ENCODE results near the gene YBX3. TPM values are rescaled to one million over a fixed set of nuclear protein-coding genes. Genes with fewer than 3 reads are reported as not detected.

YBX3 gene
- total RNA-seq, 2 experiments from 2014 or later = 38.4 to 46.4 TPM

DNA sequence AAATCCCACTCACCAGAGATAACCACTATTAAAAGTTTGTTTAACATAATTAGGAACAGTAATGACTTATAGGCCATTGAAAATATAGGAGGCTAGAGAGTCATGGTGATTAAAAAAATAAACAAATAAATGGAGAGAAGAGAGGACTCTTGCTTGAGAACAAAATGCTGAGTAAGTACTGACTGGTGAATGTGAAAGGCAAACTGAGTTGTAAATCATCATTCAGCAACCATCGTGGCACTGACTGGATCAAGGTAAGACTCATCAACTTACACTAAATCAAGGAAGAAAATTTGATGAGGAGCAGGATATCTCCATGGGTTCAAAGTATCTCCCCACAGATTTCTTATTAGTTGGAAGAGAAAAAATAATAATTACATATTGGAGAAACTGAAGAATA, 14.1 kb upstream of the YBX3 start:
- no peaks in the 10 kb centered on the region for H3K9me3 Mint-ChIP-seq
- ChIA-PET POLR2A (no interaction called here), CTCF (no interaction called here)
- peaks cover 17% of the 10 kb centered on the region for H3K27me3 Mint-ChIP-seq
- no peaks in the 10 kb centered on the region for H3K4me1 Mint-ChIP-seq
- no peak for DNase-seq
- no peaks in the 10 kb centered on the region for H3K36me3 Mint-ChIP-seq (ENCODE audit: low read depth)
- no peak overlapping the region for H3K27ac Mint-ChIP-seq
- H3K4me3 Mint-ChIP-seq = no peak overlapping the region

- Mint-ChIP-seq H3K27me3 (peaks cover 21% of the 10 kb centered on the region), H3K36me3 (ENCODE audit: low read depth) (no peaks in the 10 kb centered on the region), H3K4me1 (no peaks in the 10 kb centered on the region), H3K9me3 (no peaks in the 10 kb centered on the region), H3K27ac (no peak overlapping the region), H3K4me3 (no peak overlapping the region)
- CTCF ChIA-PET = no interaction called here
- DNase-seq = no peak
- POLR2A ChIA-PET = no interaction called here
These were observed 13.3 kb upstream of the YBX3 start for GRCh38 chr12:10736463-10736862.

DNA sequence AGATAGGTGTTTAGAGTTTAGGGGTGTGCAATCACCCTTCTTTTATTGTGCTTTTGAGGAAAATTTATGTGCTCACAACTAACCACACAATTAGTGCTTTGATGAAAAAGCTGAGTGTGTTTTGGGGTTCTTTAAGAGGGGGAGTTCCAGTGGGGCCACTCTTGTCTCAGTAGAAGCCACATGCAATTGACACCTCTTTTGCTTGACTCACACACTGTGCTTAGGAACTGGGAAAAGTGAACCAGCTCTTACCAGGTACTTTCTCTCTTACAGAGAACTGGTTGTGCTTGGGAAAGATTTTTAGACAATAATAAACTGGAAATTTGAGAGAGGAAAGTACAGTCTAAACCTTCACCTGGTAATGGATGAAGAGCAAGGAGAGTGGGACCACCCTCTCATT, 12.3 kb upstream of the YBX3 start:
- H3K9me3 Mint-ChIP-seq = no peaks in the 10 kb centered on the region

GRCh38 chr12:10732549-10732948, 9.4 kb upstream of the YBX3 start:
- Mint-ChIP-seq H3K27me3 (peaks cover 36% of the 10 kb centered on the region), H3K9me3 (no peaks in the 10 kb centered on the region), H3K27ac (no peak overlapping the region), H3K36me3 (ENCODE audit: low read depth) (no peaks in the 10 kb centered on the region), H3K4me1 (no peaks in the 10 kb centered on the region), H3K4me3 (no peak overlapping the region)
- ChIA-PET POLR2A (no interaction called here), CTCF (interaction anchor here (0.7 to 2.2 kb wide), 2 partner anchors 17 to 66 kb away, joined by 3 to 6 read pairs; no protein-coding TSS in a partner anchor)
- no peak for DNase-seq

More for the DNA sequence above, 12.3 kb upstream of the YBX3 start:
- Mint-ChIP-seq H3K4me3 (no peak overlapping the region), H3K4me1 (no peaks in the 10 kb centered on the region), H3K27ac (no peak overlapping the region), H3K36me3 (ENCODE audit: low read depth) (no peaks in the 10 kb centered on the region), H3K27me3 (peaks cover 23% of the 10 kb centered on the region)
- ChIA-PET CTCF (no interaction called here), POLR2A (no interaction called here)
- no peak for DNase-seq

GRCh38 chr12:10732066-10732465, 8.9 kb upstream of the YBX3 start:
- H3K36me3 Mint-ChIP-seq (ENCODE audit: low read depth) = no peaks in the 10 kb centered on the region
- no peak for DNase-seq
- ChIA-PET CTCF (interaction anchor here (1.0 to 2.2 kb wide), 3 partner anchors 17 to 33 kb away, joined by 3 to 6 read pairs (median 3); no protein-coding TSS in a partner anchor), POLR2A (no interaction called here)
- H3K4me3 Mint-ChIP-seq = no peak overlapping the region
- no peaks in the 10 kb centered on the region for H3K9me3 Mint-ChIP-seq
- H3K4me1 Mint-ChIP-seq = no peaks in the 10 kb centered on the region
- H3K27me3 Mint-ChIP-seq = peaks cover 38% of the 10 kb centered on the region
- no peak overlapping the region for H3K27ac Mint-ChIP-seq

DNA sequence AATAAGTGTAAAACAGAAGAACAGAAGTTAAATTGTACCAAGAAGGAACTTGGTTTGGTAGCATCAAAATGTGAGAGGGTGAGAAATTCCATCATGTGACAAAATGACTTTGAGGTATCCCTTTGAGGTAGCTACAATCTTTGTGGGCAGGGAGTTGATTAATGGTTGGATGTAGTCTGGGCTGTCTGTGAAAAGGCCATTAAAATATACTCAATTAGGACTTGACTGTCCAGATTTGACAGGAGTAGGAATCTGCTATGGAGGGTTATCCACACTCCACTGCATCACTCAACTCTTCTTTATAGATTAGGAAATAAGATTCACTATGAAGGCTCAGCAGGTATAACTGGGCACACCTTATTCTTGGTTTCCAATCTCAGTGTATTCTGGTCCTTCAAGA, 7.4 kb upstream of the YBX3 start:
- peaks cover 49% of the 10 kb centered on the region for H3K27me3 Mint-ChIP-seq
- H3K36me3 Mint-ChIP-seq (ENCODE audit: low read depth) = no peaks in the 10 kb centered on the region
- ChIA-PET POLR2A (no interaction called here), CTCF (no interaction called here)
- H3K4me1 Mint-ChIP-seq = no peaks in the 10 kb centered on the region
- no peaks in the 10 kb centered on the region for H3K9me3 Mint-ChIP-seq
- DNase-seq = no peak
- H3K27ac Mint-ChIP-seq = no peak overlapping the region
- H3K4me3 Mint-ChIP-seq = no peak overlapping the region

GRCh38 chr12:10728091-10728490, 5.0 kb upstream of the YBX3 start:
- no peak for DNase-seq
- Mint-ChIP-seq H3K4me1 (peaks cover 9% of the 10 kb centered on the region), H3K36me3 (ENCODE audit: low read depth) (no peaks in the 10 kb centered on the region), H3K27me3 (peaks cover 65% of the 10 kb centered on the region), H3K4me3 (no peak overlapping the region), H3K9me3 (no peaks in the 10 kb centered on the region), H3K27ac (no peak overlapping the region)
- POLR2A ChIA-PET = no interaction called here
- CTCF ChIA-PET = interaction anchor here (1.7 kb wide), 1 partner anchor 10 kb away, joined by 4 read pairs; no protein-coding TSS in a partner anchor

DNA sequence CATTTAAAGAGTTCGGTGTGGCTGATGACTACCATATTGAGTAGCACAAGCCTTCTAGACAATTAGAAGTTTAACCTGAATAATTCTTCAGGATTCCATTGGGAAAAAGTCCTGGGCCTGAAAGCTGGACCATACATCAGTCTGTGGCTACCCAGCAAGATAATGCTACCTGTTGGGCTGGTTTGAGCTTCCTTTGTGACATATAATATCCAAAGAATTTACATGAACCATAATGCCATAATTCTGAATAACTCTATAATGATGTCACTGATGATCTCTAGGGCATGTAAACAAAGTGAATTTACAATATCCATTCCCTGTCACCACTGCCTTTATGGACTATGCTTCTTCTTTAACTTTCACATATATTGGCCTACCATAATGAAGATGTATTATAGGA, 3.8 kb upstream of the YBX3 start:
- POLR2A ChIA-PET = no interaction called here
- Mint-ChIP-seq H3K36me3 (ENCODE audit: low read depth) (no peaks in the 10 kb centered on the region), H3K9me3 (no peaks in the 10 kb centered on the region), H3K27me3 (peaks cover 65% of the 10 kb centered on the region), H3K4me3 (no peak overlapping the region), H3K27ac (no peak overlapping the region), H3K4me1 (peaks cover 14% of the 10 kb centered on the region)
- CTCF ChIA-PET = interaction anchor here (1.7 kb wide), 1 partner anchor 9 kb away, joined by 4 read pairs; no protein-coding TSS in a partner anchor
- no peak for DNase-seq

DNA sequence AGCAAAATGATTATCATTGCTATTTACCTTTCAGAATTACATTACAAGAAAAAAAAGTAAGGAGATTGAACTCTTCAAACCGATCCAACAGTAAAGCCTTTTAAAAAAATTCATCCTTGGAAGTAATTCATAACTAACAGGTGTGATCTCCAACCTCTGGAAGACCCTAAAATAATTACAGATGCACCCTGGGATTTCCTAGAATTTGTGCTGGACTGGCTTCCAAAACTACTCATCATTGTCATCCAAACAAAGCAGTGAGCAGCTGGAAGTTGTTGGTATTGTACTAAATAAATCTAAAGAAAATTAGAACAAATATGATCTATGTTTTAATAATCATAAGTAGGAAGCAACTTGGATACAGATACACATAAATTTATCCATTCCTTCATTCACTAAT, 1.9 kb upstream of the YBX3 start:
- Mint-ChIP-seq H3K4me1 (peaks cover 29% of the 10 kb centered on the region), H3K27ac (no peak overlapping the region), H3K4me3 (no peak overlapping the region), H3K27me3 (peaks cover 59% of the 10 kb centered on the region), H3K36me3 (ENCODE audit: low read depth) (no peaks in the 10 kb centered on the region), H3K9me3 (no peaks in the 10 kb centered on the region)
- ChIA-PET POLR2A (no interaction called here), CTCF (interaction anchor here (1.6 kb wide), 1 partner anchor 114 kb away, joined by 3 read pairs; no protein-coding TSS in a partner anchor)
- no peak for DNase-seq

DNA sequence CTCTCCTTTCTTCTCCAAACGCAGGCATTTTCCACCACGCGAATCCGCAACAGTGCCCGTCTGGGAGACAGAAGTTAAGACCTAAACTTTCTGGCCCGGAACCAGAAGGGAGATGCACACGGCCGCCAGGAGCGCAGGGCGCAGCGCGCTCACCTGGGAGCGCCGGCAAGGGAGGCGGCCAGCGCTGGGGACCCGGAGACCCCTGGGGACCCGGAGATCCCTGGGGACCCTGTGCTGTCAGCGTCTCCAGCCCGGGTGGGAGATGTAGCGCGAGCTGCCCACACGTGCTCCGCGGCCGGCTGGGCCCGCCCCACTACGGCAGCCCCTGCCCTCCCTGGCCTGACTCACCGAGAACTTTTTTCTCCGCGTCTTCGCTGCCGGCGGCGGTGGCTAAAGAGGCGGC, 620 bp downstream of the YBX3 start:
- H3K36me3 Mint-ChIP-seq (ENCODE audit: low read depth) = no peaks in the 10 kb centered on the region
- peaks cover 29% of the 10 kb centered on the region for H3K4me1 Mint-ChIP-seq
- peak; percentile 42 for DNase-seq
- no peaks in the 10 kb centered on the region for H3K9me3 Mint-ChIP-seq
- H3K27ac Mint-ChIP-seq = peak overlapping the region; percentile 69
- ChIA-PET POLR2A (interaction anchor here (0.6 to 2.8 kb wide), 2 partner anchors 83 to 109 kb away, joined by 3 to 10 read pairs; partner anchors contain the start of gene MAGOHB), CTCF (no interaction called here)
- H3K4me3 Mint-ChIP-seq = peak overlapping the region; percentile 86
- peaks cover 50% of the 10 kb centered on the region for H3K27me3 Mint-ChIP-seq

DNA sequence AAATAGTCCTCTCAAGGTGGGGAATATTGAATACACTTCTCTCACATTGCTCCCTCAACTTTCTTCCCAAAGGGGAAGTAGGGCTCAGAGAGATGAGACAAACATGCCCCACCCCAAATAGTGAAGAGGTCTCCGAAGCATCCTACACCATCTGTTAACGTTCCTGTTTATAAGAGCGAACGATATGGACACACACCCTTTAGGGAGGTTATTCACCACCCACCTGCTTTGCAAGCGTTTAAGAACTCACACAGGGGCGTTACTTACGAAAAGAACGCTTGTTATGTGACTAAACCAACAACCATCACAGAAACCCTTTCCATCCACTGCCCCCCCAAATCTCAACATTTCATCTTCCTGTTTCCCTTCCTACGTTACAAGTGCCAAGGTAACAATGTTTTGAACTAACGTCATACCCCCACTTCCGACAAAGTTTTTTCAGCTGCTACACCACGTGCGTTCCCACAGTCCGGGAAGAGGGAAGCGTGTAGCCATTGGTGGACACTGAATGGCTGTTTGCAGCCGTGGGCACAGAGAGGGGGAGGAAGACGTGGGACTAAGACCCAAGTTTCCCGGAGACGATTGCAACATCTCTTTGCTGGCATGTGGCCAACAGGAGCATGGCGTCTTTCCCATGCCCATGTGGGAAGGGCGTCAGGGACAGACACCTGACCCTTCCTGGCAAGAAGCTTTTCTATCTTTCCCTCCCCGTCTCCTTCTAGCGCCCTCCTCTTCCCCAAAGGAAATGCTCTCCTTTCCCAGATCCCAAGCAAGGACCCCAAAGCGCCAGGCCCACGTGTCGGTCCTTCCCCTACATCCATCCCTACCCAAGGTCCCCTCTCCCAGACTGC, 1.2 kb downstream of the YBX3 start:
- Mint-ChIP-seq H3K4me1 (peaks cover 29% of the 10 kb centered on the region), H3K9me3 (no peaks in the 10 kb centered on the region), H3K36me3 (ENCODE audit: low read depth) (no peaks in the 10 kb centered on the region), H3K4me3 (peak overlapping the region; percentile 86), H3K27ac (peak overlapping the region; percentile 69), H3K27me3 (peaks cover 44% of the 10 kb centered on the region)
- ChIA-PET POLR2A (interaction anchor here (0.6 to 2.8 kb wide), 2 partner anchors 84 to 108 kb away, joined by 3 to 10 read pairs; partner anchors contain the start of gene MAGOHB), CTCF (no interaction called here)
- peak; percentile 46 for DNase-seq

GRCh38 chr12:10720974-10721650, 2.0 kb downstream of the YBX3 start:
- H3K4me3 Mint-ChIP-seq = peak overlapping the region; percentile 86
- POLR2A ChIA-PET = interaction anchor here (2.8 kb wide), 1 partner anchor 108 kb away, joined by 10 read pairs; the partner anchor contains the start of gene MAGOHB
- CTCF ChIA-PET = no interaction called here
- H3K9me3 Mint-ChIP-seq = no peaks in the 10 kb centered on the region
- H3K27me3 Mint-ChIP-seq = peaks cover 39% of the 10 kb centered on the region
- H3K27ac Mint-ChIP-seq = no peak overlapping the region
- no peak for DNase-seq
- peaks cover 29% of the 10 kb centered on the region for H3K4me1 Mint-ChIP-seq
- H3K36me3 Mint-ChIP-seq (ENCODE audit: low read depth) = no peaks in the 10 kb centered on the region

DNA sequence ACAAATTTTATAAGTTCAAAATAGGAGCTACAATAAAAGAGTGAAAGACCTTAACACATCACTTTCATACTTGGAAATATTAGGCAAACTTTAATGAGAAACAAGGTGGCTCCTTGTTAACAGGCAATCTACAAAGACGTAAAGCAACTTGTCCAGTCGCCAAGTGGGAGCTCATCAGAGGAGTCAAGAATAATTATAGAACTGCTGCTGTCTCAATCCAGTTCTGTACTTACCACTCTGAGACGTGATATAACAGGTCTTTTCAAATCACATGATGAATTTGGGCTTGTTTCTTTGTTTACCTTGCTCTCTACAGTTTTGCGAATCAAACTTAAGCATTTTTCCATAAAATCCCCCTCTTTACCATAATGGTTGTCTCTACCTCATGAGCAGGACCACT, 3.6 kb downstream of the YBX3 start:
- Mint-ChIP-seq H3K27ac (no peak overlapping the region), H3K4me3 (no peak overlapping the region), H3K9me3 (no peaks in the 10 kb centered on the region), H3K27me3 (peaks cover 31% of the 10 kb centered on the region), H3K4me1 (peaks cover 37% of the 10 kb centered on the region), H3K36me3 (ENCODE audit: low read depth) (peaks cover 7% of the 10 kb centered on the region)
- ChIA-PET POLR2A (interaction anchor here (1.1 to 1.8 kb wide), 2 partner anchors 18 to 452 kb away, joined by 3 to 6 read pairs; partner anchors contain the start of gene SMIM10L1), CTCF (interaction anchor here (1.1 to 1.9 kb wide), 2 partner anchors 10 to 31 kb away, joined by 3 to 5 read pairs; no protein-coding TSS in a partner anchor)
- no peak for DNase-seq
